Measurements from ENCODE around the gene IL31RA.

The IL31RA gene

GRCh38 chr5:55836191-55836590 lies 15.0 kb upstream of the IL31RA start:
- Histone ChIP-seq H3F3A (ENCODE audit: control insufficient read depth, insufficient read depth) (no peaks in the 10 kb centered on the region), H3K27me3 (ENCODE audit: control insufficient read depth, low read length) (no peaks in the 10 kb centered on the region), H3K4me2 (ENCODE audit: low read length) (no peak overlapping the region), H4K20me1 (ENCODE audit: control insufficient read depth, insufficient read depth, low read depth, low read length) (no peaks in the 10 kb centered on the region), H3K36me3 (ENCODE audit: control insufficient read depth, low read length) (no peaks in the 10 kb centered on the region), H3K27ac (ENCODE audit: low read depth, low read length) (no peak overlapping the region), H3K4me3 (ENCODE audit: low read length) (no peak overlapping the region), H3K9me3 (ENCODE audit: control insufficient read depth, insufficient read depth, low read length) (no peaks in the 10 kb centered on the region), H3K9me2 (replicated peaks; ENCODE audit: control insufficient read depth, low read length) (no peaks in the 10 kb centered on the region), H3K4me1 (ENCODE audit: control insufficient read depth, low read length) (no peaks in the 10 kb centered on the region), H3K79me2 (ENCODE audit: control insufficient read depth, low read length) (no peaks in the 10 kb centered on the region)
- TF ChIP-seq EZH2phosphoT487 (IDR thresholded peaks at IDR 0.05; ENCODE audit: borderline replicate concordance, low read length) = no peak
- no peak for TF ChIP-seq CTCF (IDR thresholded peaks at IDR 0.05; ENCODE audit: low read depth, low read length, poor library complexity, severe bottlenecking)

- H3K9me2 ChIP-seq (replicated peaks; ENCODE audit: control insufficient read depth, low read length) = no peaks in the 10 kb centered on the region
- H3K27me3 ChIP-seq (ENCODE audit: control insufficient read depth, low read length) = no peaks in the 10 kb centered on the region
- H3K4me2 ChIP-seq (ENCODE audit: low read length) = no peak overlapping the region
- H3K4me3 ChIP-seq (ENCODE audit: low read length) = no peak overlapping the region
- no peaks in the 10 kb centered on the region for H3K4me1 ChIP-seq (ENCODE audit: control insufficient read depth, low read length)
- no peaks in the 10 kb centered on the region for H4K20me1 ChIP-seq (ENCODE audit: control insufficient read depth, insufficient read depth, low read depth, low read length)
- H3K79me2 ChIP-seq (ENCODE audit: control insufficient read depth, low read length) = no peaks in the 10 kb centered on the region
- H3K27ac ChIP-seq (ENCODE audit: low read depth, low read length) = no peak overlapping the region
- no peaks in the 10 kb centered on the region for H3K36me3 ChIP-seq (ENCODE audit: control insufficient read depth, low read length)
- H3F3A ChIP-seq (ENCODE audit: control insufficient read depth, insufficient read depth) = no peaks in the 10 kb centered on the region
- H3K9me3 ChIP-seq (ENCODE audit: control insufficient read depth, insufficient read depth, low read length) = no peaks in the 10 kb centered on the region
- TF ChIP-seq CTCF (IDR thresholded peaks at IDR 0.05; ENCODE audit: low read depth, low read length, poor library complexity, severe bottlenecking) (no peak), EZH2phosphoT487 (IDR thresholded peaks at IDR 0.05; ENCODE audit: borderline replicate concordance, low read length) (no peak)
Observed at GRCh38 chr5:55841976-55842375, 9.2 kb upstream of the IL31RA start.

GRCh38 chr5:55847837-55848236 lies 3.3 kb upstream of the IL31RA start:
- TF ChIP-seq CTCF (IDR thresholded peaks at IDR 0.05; ENCODE audit: low read depth, low read length, poor library complexity, severe bottlenecking) (no peak), EZH2phosphoT487 (IDR thresholded peaks at IDR 0.05; ENCODE audit: borderline replicate concordance, low read length) (no peak)
- Histone ChIP-seq H4K20me1 (ENCODE audit: control insufficient read depth, insufficient read depth, low read depth, low read length) (no peaks in the 10 kb centered on the region), H3K4me1 (ENCODE audit: control insufficient read depth, low read length) (no peaks in the 10 kb centered on the region), H3K27ac (ENCODE audit: low read depth, low read length) (no peak overlapping the region), H3F3A (ENCODE audit: control insufficient read depth, insufficient read depth) (no peaks in the 10 kb centered on the region), H3K9me2 (replicated peaks; ENCODE audit: control insufficient read depth, low read length) (no peaks in the 10 kb centered on the region), H3K9me3 (ENCODE audit: control insufficient read depth, insufficient read depth, low read length) (no peaks in the 10 kb centered on the region), H3K27me3 (ENCODE audit: control insufficient read depth, low read length) (no peaks in the 10 kb centered on the region), H3K36me3 (ENCODE audit: control insufficient read depth, low read length) (no peaks in the 10 kb centered on the region), H3K4me2 (ENCODE audit: low read length) (no peak overlapping the region), H3K79me2 (ENCODE audit: control insufficient read depth, low read length) (no peaks in the 10 kb centered on the region), H3K4me3 (ENCODE audit: low read length) (no peak overlapping the region)

GRCh38 chr5:55848783-55849182 lies 2.4 kb upstream of the IL31RA start:
- no peak overlapping the region for H3K4me2 ChIP-seq (ENCODE audit: low read length)
- no peaks in the 10 kb centered on the region for H3F3A ChIP-seq (ENCODE audit: control insufficient read depth, insufficient read depth)
- H3K4me3 ChIP-seq (ENCODE audit: low read length) = no peak overlapping the region
- no peaks in the 10 kb centered on the region for H3K36me3 ChIP-seq (ENCODE audit: control insufficient read depth, low read length)
- no peaks in the 10 kb centered on the region for H3K9me3 ChIP-seq (ENCODE audit: control insufficient read depth, insufficient read depth, low read length)
- H3K4me1 ChIP-seq (ENCODE audit: control insufficient read depth, low read length) = peaks cover 3% of the 10 kb centered on the region; the same call in 1 of the 2 replicates
- no peaks in the 10 kb centered on the region for H3K9me2 ChIP-seq (replicated peaks; ENCODE audit: control insufficient read depth, low read length)
- no peaks in the 10 kb centered on the region for H4K20me1 ChIP-seq (ENCODE audit: control insufficient read depth, insufficient read depth, low read depth, low read length)
- no peak overlapping the region for H3K27ac ChIP-seq (ENCODE audit: low read depth, low read length)
- no peak for TF ChIP-seq CTCF (IDR thresholded peaks at IDR 0.05; ENCODE audit: low read depth, low read length, poor library complexity, severe bottlenecking)
- no peak for TF ChIP-seq EZH2phosphoT487 (IDR thresholded peaks at IDR 0.05; ENCODE audit: borderline replicate concordance, low read length)
- no peaks in the 10 kb centered on the region for H3K27me3 ChIP-seq (ENCODE audit: control insufficient read depth, low read length)
- no peaks in the 10 kb centered on the region for H3K79me2 ChIP-seq (ENCODE audit: control insufficient read depth, low read length)
